ENCODE data around the gene PLA2G4F.

Gene PLA2G4F

GRCh38 chr15:42163947-42164550 is 7.6 kb upstream of the PLA2G4F start:
- no peak for DNase-seq (ENCODE audit: low read depth, low spot score)

- DNase-seq (ENCODE audit: low read depth, low spot score), result no peak
Measured at GRCh38 chr15:42163291-42163690, 6.9 kb upstream of the PLA2G4F start.

- no peak for DNase-seq (ENCODE audit: low read depth, low spot score)
Measured at GRCh38 chr15:42160136-42160535, 3.7 kb upstream of the PLA2G4F start.

GRCh38 chr15:42159381-42160015 is 3.1 kb upstream of the PLA2G4F start:
- no peak for DNase-seq (ENCODE audit: low read depth, low spot score)

- DNase-seq (ENCODE audit: low read depth, low spot score), result no peak
Measured at GRCh38 chr15:42158941-42159340, 2.5 kb upstream of the PLA2G4F start.

- DNase-seq (ENCODE audit: low read depth, low spot score), result no peak
Measured at GRCh38 chr15:42157981-42158765, 1.7 kb upstream of the PLA2G4F start.

GRCh38 chr15:42157381-42157780 is 945 bp upstream of the PLA2G4F start:
- no peak for DNase-seq (ENCODE audit: low read depth, low spot score)

GRCh38 chr15:42155546-42156242 is 742 bp downstream of the PLA2G4F start:
- DNase-seq (ENCODE audit: low read depth, low spot score), result no peak

GRCh38 chr15:42154956-42155355 is 1.5 kb downstream of the PLA2G4F start:
- no peak for DNase-seq (ENCODE audit: low read depth, low spot score)

- DNase-seq (ENCODE audit: low read depth, low spot score), result no peak
Measured at GRCh38 chr15:42154212-42154941, 2.1 kb downstream of the PLA2G4F start.

- no peak for DNase-seq (ENCODE audit: low read depth, low spot score)
Measured at GRCh38 chr15:42153874-42154211, 2.6 kb downstream of the PLA2G4F start.

- DNase-seq (ENCODE audit: low read depth, low spot score), result no peak
Measured at GRCh38 chr15:42152921-42153698, 3.3 kb downstream of the PLA2G4F start.

- DNase-seq (ENCODE audit: low read depth, low spot score), result no peak
Measured at GRCh38 chr15:42152196-42152920, 4.1 kb downstream of the PLA2G4F start.

GRCh38 chr15:42151736-42152135 is 4.7 kb downstream of the PLA2G4F start:
- no peak for DNase-seq (ENCODE audit: low read depth, low spot score)

GRCh38 chr15:42151141-42151561 is 5.3 kb downstream of the PLA2G4F start:
- no peak for DNase-seq (ENCODE audit: low read depth, low spot score)

GRCh38 chr15:42150219-42150970 is 6.0 kb downstream of the PLA2G4F start:
- no peak for DNase-seq (ENCODE audit: low read depth, low spot score)

GRCh38 chr15:42149493-42150218 is 6.8 kb downstream of the PLA2G4F start:
- DNase-seq (ENCODE audit: low read depth, low spot score), result no peak

GRCh38 chr15:42148808-42149492 is 7.5 kb downstream of the PLA2G4F start:
- DNase-seq (ENCODE audit: low read depth, low spot score), result no peak
